Endothelial cell of umbilical vein (primary cell): ENCODE data around the gene NR2E1. TPM values are rescaled to one million over a fixed set of nuclear protein-coding genes. Genes with fewer than 3 reads are reported as not detected.

Experiments
- BruUV-seq: library from RNA; stranded (reverse); fragments of 400-500 nt; replicated peaks from 2 replicates; lab custom pipeline; 2021; lab: Mats Ljungman, UMichigan
- CTCF ChIA-PET: fragments of 300-600, 350-600 bp; sonication (Branson Sonifier 250); formaldehyde crosslinking; loops from one replicate; lab custom pipeline; 2021; ENCODE audit warnings: antibody characterized with exemption, inconsistent platforms; lab: Charles Lee
- POLR2A ChIA-PET: fragments of 300-600, 350-600 bp; sonication (Branson Sonifier 250); formaldehyde crosslinking; loops from one replicate; lab custom pipeline; 2021; ENCODE audit warnings: antibody characterized with exemption, inconsistent platforms; lab: Charles Lee
- DNase-seq: peaks from one replicate; pipeline ENCODE4 v3.0.0-alpha.2; 2011; ENCODE audit warnings: low read depth, low spot score
- FAIRE-seq: peaks from 2 replicates; lab custom pipeline; 2011; peaks lifted over from hg19 to GRCh38; lab: Jason Lieb, UNC
- H2AFZ ChIP-seq: 2 replicates; pipeline ENCODE4 v1.6.0; 2012; ENCODE audit warnings: low read depth, low read length, control low read depth, inconsistent platforms
- H3K27ac ChIP-seq: 2 replicates; pipeline ENCODE4 v1.5.1; 2011; ENCODE audit warnings: low read depth, mild to moderate bottlenecking, control low read depth, low read length, moderate library complexity; ENCODE audit not compliant: insufficient read depth
- H3K27me3 ChIP-seq, 2 experiments: 2 replicates each; pipeline versions ENCODE4 v1.6.0 to v1.6.1; 2011; ENCODE audit warnings: low read length in 2 of 2, mixed read lengths in 1 of 2; ENCODE audit not compliant: control insufficient read depth in 2 of 2, insufficient read depth in 2 of 2
- H3K36me3 ChIP-seq, 2 experiments: 2 replicates in 1 of 2; 3 replicates in 1 of 2; pipeline ENCODE4 v1.5.1; 2011; ENCODE audit warnings: low read length in 2 of 2, mild to moderate bottlenecking in 1 of 2, moderate library complexity in 1 of 2; ENCODE audit not compliant: control insufficient read depth in 2 of 2, insufficient read depth in 2 of 2; ENCODE audit errors: extremely low read depth in 1 of 2
- H3K4me1 ChIP-seq: 3 replicates; pipeline ENCODE4 v1.5.1; 2011; ENCODE audit warnings: mild to moderate bottlenecking, low read length; ENCODE audit not compliant: control insufficient read depth, insufficient read depth; ENCODE audit errors: extremely low read depth
- H3K4me2 ChIP-seq: 2 replicates; pipeline ENCODE4 v1.6.1; 2011; ENCODE audit warnings: low read length, control low read depth, mixed read lengths; ENCODE audit not compliant: insufficient read depth
- H3K4me3 ChIP-seq, 3 experiments: fragments of 200-600 bp in 1 of 3; sonication (generic), shearing (Covaris generic) in 1 of 3; replicated peaks in 1 of 3; 2 replicates each; pipeline ENCODE4 v1.5.1; 2011 to 2016; ENCODE audit warnings: control low read depth in 3 of 3, low read length in 3 of 3, mild to moderate bottlenecking in 2 of 3, inconsistent platforms in 1 of 3, low read depth in 1 of 3, moderate library complexity in 1 of 3; ENCODE audit not compliant: insufficient read depth in 1 of 3
- H3K79me2 ChIP-seq: 2 replicates; pipeline ENCODE4 v1.6.0; 2012; ENCODE audit warnings: low read length, inconsistent platforms; ENCODE audit not compliant: control insufficient read depth, insufficient read depth
- H3K9ac ChIP-seq: replicated peaks from 2 replicates; pipeline ENCODE3; 2011; ENCODE audit warnings: low read length, control low read depth; ENCODE audit not compliant: insufficient read depth; ENCODE audit errors: extremely low read depth
- H3K9me1 ChIP-seq: replicated peaks from 3 replicates; pipeline ENCODE4 v1.6.0; 2011; ENCODE audit warnings: mild to moderate bottlenecking, low read length; ENCODE audit not compliant: control insufficient read depth, insufficient read depth; ENCODE audit errors: extremely low read depth
- H3K9me3 ChIP-seq: replicated peaks from 2 replicates; pipeline ENCODE4 v1.5.1; 2012; ENCODE audit warnings: low read length, inconsistent platforms; ENCODE audit not compliant: control insufficient read depth, insufficient read depth
- H4K20me1 ChIP-seq: replicated peaks from 2 replicates; pipeline ENCODE3; 2011; ENCODE audit warnings: mild to moderate bottlenecking, low read length; ENCODE audit not compliant: control insufficient read depth, insufficient read depth; ENCODE audit errors: extremely low read depth
- EZH2 ChIP-seq: IDR thresholded peaks from 2 replicates; pipeline ENCODE4 v1.6.1; 2012; ENCODE audit warnings: borderline replicate concordance, low read depth, mild to moderate bottlenecking, moderate library complexity, low read length, inconsistent platforms; ENCODE audit not compliant: severe bottlenecking
- FOS ChIP-seq: IDR thresholded peaks from 2 replicates; pipeline ENCODE4 v1.6.1; 2011; ENCODE audit warnings: mild to moderate bottlenecking, low read length, moderate library complexity, borderline replicate concordance; ENCODE audit not compliant: insufficient read depth
- GATA2 ChIP-seq: IDR thresholded peaks from 2 replicates; pipeline ENCODE4 v1.7.0; 2011; ENCODE audit warnings: low read depth, mild to moderate bottlenecking, moderate library complexity, mixed read lengths, low read length; ENCODE audit not compliant: insufficient read length, insufficient read depth
- JUN ChIP-seq: IDR thresholded peaks from 2 replicates; pipeline ENCODE4 v1.6.1; 2011; ENCODE audit warnings: borderline replicate concordance, low read depth; ENCODE audit not compliant: insufficient read length, insufficient read depth
- MYC ChIP-seq: IDR thresholded peaks from one replicate; pipeline ENCODE4 v1.6.1; 2011; ENCODE audit warnings: mild to moderate bottlenecking, low read depth, low read length
- POLR2A ChIP-seq: IDR thresholded peaks from 2 replicates; pipeline ENCODE4 v1.6.1; 2012; ENCODE audit warnings: low read depth, mild to moderate bottlenecking, control low read depth, low read length
- POLR2AphosphoS5 ChIP-seq: IDR thresholded peaks from 2 replicates; pipeline ENCODE4 v1.6.1; 2012; ENCODE audit warnings: low read depth, mild to moderate bottlenecking, control low read depth, low read length, moderate library complexity; ENCODE audit not compliant: insufficient read depth
- dilution Hi-C: fragments of 300-500 bp; cut with MboI; formaldehyde crosslinking; loops from one replicate; pipeline ENCODE4 v1.15.0; 2019; ENCODE audit warnings: low sequenced_read_pairs; ENCODE audit not compliant: extremely low pct_ligation_motif_present
- intact Hi-C: fragments of 100-400 bp; cut with micrococcal nuclease; formaldehyde crosslinking; loops from one replicate; pipeline ENCODE4 v1.10.0; 2022
- polyA plus RNA-seq, 4 experiments: library from polyadenylated mRNA; depleted of rRNA in 3 of 4; stranded (reverse) in 3 of 4; unstranded in 1 of 4; fragments of >200 nt; gene quantifications; 2 replicates each; pipeline versions ENCODE4 v1.2.1 to v1.2.3, GENCODE V29; 2011 to 2012; ENCODE audit warnings: missing spikeins in 1 of 4
- total RNA-seq: library from RNA; stranded (reverse); gene quantifications from 2 replicates; pipeline ENCODE4 v1.2.3, GENCODE V29; 2021
- TF ChIP-seq, protein P1 (sequence below), 2 donors: IDR thresholded peaks; 1 replicate in 1 of 2; 2 replicates in 1 of 2; pipeline ENCODE4 v1.5.1; 2011; ENCODE audit warnings: low read length in 2 of 2, mild to moderate bottlenecking in 2 of 2, moderate library complexity in 2 of 2, control low read depth in 1 of 2, inconsistent platforms in 1 of 2, low read depth in 1 of 2; ENCODE audit not compliant: insufficient read depth in 1 of 2; ENCODE audit errors: extremely low read depth in 1 of 2
- TF ChIP-seq, protein P2 (sequence below): IDR thresholded peaks from 2 replicates; pipeline ENCODE4 v1.6.1; 2011; ENCODE audit not compliant: insufficient read depth, insufficient read length

Gene NR2E1
- total and polyA plus RNA-seq, 2 donors (not counting 3 experiments of a cell fraction or from before 2014, with no cell fraction given) = not detected

DNA sequence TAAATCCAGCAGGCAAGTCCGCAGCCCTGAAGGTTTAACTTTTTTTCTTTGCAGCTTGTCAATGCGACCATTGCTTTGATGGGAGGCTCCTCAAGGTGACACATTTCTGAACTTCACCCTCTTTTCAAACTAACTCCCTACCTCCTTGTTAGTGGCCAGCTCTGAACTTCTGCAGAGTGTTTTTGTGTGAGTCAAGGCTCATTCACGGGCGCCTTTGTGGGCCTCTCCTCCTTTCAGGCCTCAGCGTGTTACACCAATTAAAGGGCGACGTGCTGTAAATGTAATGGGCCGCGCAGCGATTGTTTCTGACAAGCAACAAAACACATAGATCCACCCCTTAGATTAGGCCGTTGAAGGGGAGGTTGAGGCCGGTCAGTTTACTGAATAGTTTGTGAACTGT, 45.5 kb upstream of the NR2E1 start:
- Histone ChIP-seq H4K20me1 (no peaks in the 10 kb centered on the region), H3K9ac (no peak overlapping the region), H2AFZ (no peak overlapping the region), H3K9me3 (no peaks in the 10 kb centered on the region), H3K79me2 (no peaks in the 10 kb centered on the region), H3K4me3 (no peak overlapping the region), H3K27ac (no peak overlapping the region), H3K27me3 (peaks cover 81 to 89% of the 10 kb centered on the region in 2 experiments), H3K4me1 (peaks cover 16% of the 10 kb centered on the region), H3K9me1 (no peaks in the 10 kb centered on the region), H3K36me3 (no peaks in the 10 kb centered on the region), H3K4me2 (no peak overlapping the region)
- POLR2A ChIA-PET = no interaction called here
- FAIRE-seq (no peak), DNase-seq (no peak)
- intact Hi-C loops = no loop called here
- CTCF ChIA-PET = no interaction called here
- TF ChIP-seq, protein P1, sequence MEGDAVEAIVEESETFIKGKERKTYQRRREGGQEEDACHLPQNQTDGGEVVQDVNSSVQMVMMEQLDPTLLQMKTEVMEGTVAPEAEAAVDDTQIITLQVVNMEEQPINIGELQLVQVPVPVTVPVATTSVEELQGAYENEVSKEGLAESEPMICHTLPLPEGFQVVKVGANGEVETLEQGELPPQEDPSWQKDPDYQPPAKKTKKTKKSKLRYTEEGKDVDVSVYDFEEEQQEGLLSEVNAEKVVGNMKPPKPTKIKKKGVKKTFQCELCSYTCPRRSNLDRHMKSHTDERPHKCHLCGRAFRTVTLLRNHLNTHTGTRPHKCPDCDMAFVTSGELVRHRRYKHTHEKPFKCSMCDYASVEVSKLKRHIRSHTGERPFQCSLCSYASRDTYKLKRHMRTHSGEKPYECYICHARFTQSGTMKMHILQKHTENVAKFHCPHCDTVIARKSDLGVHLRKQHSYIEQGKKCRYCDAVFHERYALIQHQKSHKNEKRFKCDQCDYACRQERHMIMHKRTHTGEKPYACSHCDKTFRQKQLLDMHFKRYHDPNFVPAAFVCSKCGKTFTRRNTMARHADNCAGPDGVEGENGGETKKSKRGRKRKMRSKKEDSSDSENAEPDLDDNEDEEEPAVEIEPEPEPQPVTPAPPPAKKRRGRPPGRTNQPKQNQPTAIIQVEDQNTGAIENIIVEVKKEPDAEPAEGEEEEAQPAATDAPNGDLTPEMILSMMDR (IDR thresholded peaks at IDR 0.05; ENCODE audit: extremely low read depth in 1 of 2, insufficient read depth in 1 of 2, low read depth in 1 of 2, low read length in 2 of 2) = no peak
- TF ChIP-seq POLR2AphosphoS5 (no peak), POLR2A (no peak), GATA2 (no peak), JUN (no peak), MYC (no peak), EZH2 (no peak), FOS (no peak)
- TF ChIP-seq, protein P2, sequence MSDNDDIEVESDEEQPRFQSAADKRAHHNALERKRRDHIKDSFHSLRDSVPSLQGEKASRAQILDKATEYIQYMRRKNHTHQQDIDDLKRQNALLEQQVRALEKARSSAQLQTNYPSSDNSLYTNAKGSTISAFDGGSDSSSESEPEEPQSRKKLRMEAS = no peak
- dilution Hi-C loops = no loop called here
- no TSS peak for BruUV-seq
